Activated naive CD8-positive, alpha-beta T cell (primary cell): Measurements from ENCODE around the gene PDZD8.

Experiments used
- H3K27ac Mint-ChIP-seq: one replicate; pipeline ENCODE4 v1.8.0; 2021; ENCODE audit warnings: mixed read lengths
- H3K27me3 Mint-ChIP-seq: one replicate; pipeline ENCODE4 v1.8.0; 2021; ENCODE audit warnings: mixed read lengths
- H3K36me3 Mint-ChIP-seq: one replicate; pipeline ENCODE4 v1.8.0; 2021; ENCODE audit warnings: mixed read lengths
- H3K4me1 Mint-ChIP-seq: one replicate; pipeline ENCODE4 v1.8.0; 2021; ENCODE audit warnings: low read depth, mixed read lengths
- H3K4me3 Mint-ChIP-seq: one replicate; pipeline ENCODE4 v1.8.0; 2021; ENCODE audit warnings: mild to moderate bottlenecking, mixed read lengths
- H3K9me3 Mint-ChIP-seq: one replicate; pipeline ENCODE4 v1.8.0; 2021; ENCODE audit warnings: low read depth, mixed read lengths

The PDZD8 gene

GRCh38 chr10:117345143-117345542 lies 30.1 kb downstream of the PDZD8 start:
- Mint-ChIP-seq H3K36me3 (no peaks in the 10 kb centered on the region), H3K4me3 (no peak overlapping the region), H3K9me3 (no peaks in the 10 kb centered on the region), H3K27me3 (no peaks in the 10 kb centered on the region), H3K4me1 (peaks cover 51% of the 10 kb centered on the region), H3K27ac (no peak overlapping the region)

- no peaks in the 10 kb centered on the region for H3K27me3 Mint-ChIP-seq
- no peak overlapping the region for H3K27ac Mint-ChIP-seq
- H3K4me3 Mint-ChIP-seq: no peak overlapping the region
- H3K4me1 Mint-ChIP-seq: peaks cover 44% of the 10 kb centered on the region
- H3K36me3 Mint-ChIP-seq: peaks cover 3% of the 10 kb centered on the region
- no peaks in the 10 kb centered on the region for H3K9me3 Mint-ChIP-seq
Measured at GRCh38 chr10:117342641-117343040, 32.6 kb downstream of the PDZD8 start.

- Mint-ChIP-seq H3K27ac (no peak overlapping the region), H3K4me1 (peaks cover 32% of the 10 kb centered on the region), H3K27me3 (no peaks in the 10 kb centered on the region), H3K4me3 (no peak overlapping the region), H3K9me3 (peaks cover 4% of the 10 kb centered on the region), H3K36me3 (peaks cover 7% of the 10 kb centered on the region)
Measured at GRCh38 chr10:117341061-117341460, 34.2 kb downstream of the PDZD8 start.

GRCh38 chr10:117339979-117340378 lies 35.3 kb downstream of the PDZD8 start:
- peaks cover 12% of the 10 kb centered on the region for H3K9me3 Mint-ChIP-seq
- no peaks in the 10 kb centered on the region for H3K27me3 Mint-ChIP-seq
- peaks cover 24% of the 10 kb centered on the region for H3K4me1 Mint-ChIP-seq
- H3K36me3 Mint-ChIP-seq: peaks cover 17% of the 10 kb centered on the region
- no peak overlapping the region for H3K27ac Mint-ChIP-seq
- H3K4me3 Mint-ChIP-seq: no peak overlapping the region

GRCh38 chr10:117339578-117339977 lies 35.7 kb downstream of the PDZD8 start:
- H3K4me1 Mint-ChIP-seq: peaks cover 22% of the 10 kb centered on the region

GRCh38 chr10:117334926-117335325 lies 40.3 kb downstream of the PDZD8 start:
- Mint-ChIP-seq H3K36me3 (peaks cover 38% of the 10 kb centered on the region), H3K4me3 (no peak overlapping the region), H3K9me3 (peaks cover 17% of the 10 kb centered on the region), H3K27me3 (no peaks in the 10 kb centered on the region), H3K4me1 (peaks cover 10% of the 10 kb centered on the region), H3K27ac (no peak overlapping the region)

More at GRCh38 chr10:117339578-117339977, 35.7 kb downstream of the PDZD8 start:
- peaks cover 14% of the 10 kb centered on the region for H3K9me3 Mint-ChIP-seq
- H3K4me3 Mint-ChIP-seq: no peak overlapping the region
- H3K27me3 Mint-ChIP-seq: no peaks in the 10 kb centered on the region
- H3K36me3 Mint-ChIP-seq: peaks cover 21% of the 10 kb centered on the region
- no peak overlapping the region for H3K27ac Mint-ChIP-seq

- Mint-ChIP-seq H3K27ac (no peak overlapping the region), H3K27me3 (no peaks in the 10 kb centered on the region), H3K36me3 (peaks cover 35% of the 10 kb centered on the region), H3K9me3 (peaks cover 17% of the 10 kb centered on the region), H3K4me3 (no peak overlapping the region), H3K4me1 (peaks cover 9% of the 10 kb centered on the region)
Measured at GRCh38 chr10:117334066-117334465, 41.2 kb downstream of the PDZD8 start.

GRCh38 chr10:117327262-117327661 lies 48.0 kb downstream of the PDZD8 start:
- no peaks in the 10 kb centered on the region for H3K27me3 Mint-ChIP-seq
- H3K4me1 Mint-ChIP-seq: peaks cover 12% of the 10 kb centered on the region
- H3K9me3 Mint-ChIP-seq: no peaks in the 10 kb centered on the region
- H3K36me3 Mint-ChIP-seq: peaks cover 15% of the 10 kb centered on the region
- H3K27ac Mint-ChIP-seq: no peak overlapping the region
- H3K4me3 Mint-ChIP-seq: no peak overlapping the region

- H3K27ac Mint-ChIP-seq: no peak overlapping the region
- peaks cover 6% of the 10 kb centered on the region for H3K36me3 Mint-ChIP-seq
- H3K9me3 Mint-ChIP-seq: no peaks in the 10 kb centered on the region
- no peaks in the 10 kb centered on the region for H3K27me3 Mint-ChIP-seq
- peaks cover 2% of the 10 kb centered on the region for H3K4me1 Mint-ChIP-seq
- H3K4me3 Mint-ChIP-seq: no peak overlapping the region
Measured at GRCh38 chr10:117324367-117324766, 50.9 kb downstream of the PDZD8 start.

- H3K27me3 Mint-ChIP-seq: no peaks in the 10 kb centered on the region
- H3K36me3 Mint-ChIP-seq: peaks cover 6% of the 10 kb centered on the region
- no peak overlapping the region for H3K27ac Mint-ChIP-seq
- no peaks in the 10 kb centered on the region for H3K9me3 Mint-ChIP-seq
- peaks cover 2% of the 10 kb centered on the region for H3K4me1 Mint-ChIP-seq
- no peak overlapping the region for H3K4me3 Mint-ChIP-seq
Measured at GRCh38 chr10:117322260-117322659, 53.0 kb downstream of the PDZD8 start.

- no peaks in the 10 kb centered on the region for H3K27me3 Mint-ChIP-seq
- no peak overlapping the region for H3K4me3 Mint-ChIP-seq
- no peaks in the 10 kb centered on the region for H3K9me3 Mint-ChIP-seq
- peaks cover 2% of the 10 kb centered on the region for H3K36me3 Mint-ChIP-seq
- H3K27ac Mint-ChIP-seq: no peak overlapping the region
- peaks cover 2% of the 10 kb centered on the region for H3K4me1 Mint-ChIP-seq
Measured at GRCh38 chr10:117320050-117320665, 55.1 kb downstream of the PDZD8 start.

- Mint-ChIP-seq H3K4me1 (peaks cover 2% of the 10 kb centered on the region), H3K27ac (no peak overlapping the region), H3K36me3 (peaks cover 6% of the 10 kb centered on the region), H3K27me3 (no peaks in the 10 kb centered on the region), H3K4me3 (no peak overlapping the region), H3K9me3 (no peaks in the 10 kb centered on the region)
Measured at GRCh38 chr10:117318909-117319308, 56.3 kb downstream of the PDZD8 start.

- H3K4me1 Mint-ChIP-seq: peaks cover 4% of the 10 kb centered on the region
- peaks cover 24% of the 10 kb centered on the region for H3K36me3 Mint-ChIP-seq
- no peaks in the 10 kb centered on the region for H3K9me3 Mint-ChIP-seq
- H3K27me3 Mint-ChIP-seq: no peaks in the 10 kb centered on the region
- no peak overlapping the region for H3K4me3 Mint-ChIP-seq
- H3K27ac Mint-ChIP-seq: no peak overlapping the region
Measured at GRCh38 chr10:117316701-117317100, 58.5 kb downstream of the PDZD8 start.

- Mint-ChIP-seq H3K9me3 (no peaks in the 10 kb centered on the region), H3K27ac (no peak overlapping the region), H3K4me1 (peaks cover 22% of the 10 kb centered on the region), H3K36me3 (peaks cover 29% of the 10 kb centered on the region), H3K4me3 (no peak overlapping the region), H3K27me3 (no peaks in the 10 kb centered on the region)
Measured at GRCh38 chr10:117313641-117314040, 61.6 kb downstream of the PDZD8 start.

- no peaks in the 10 kb centered on the region for H3K9me3 Mint-ChIP-seq
- H3K4me3 Mint-ChIP-seq: no peak overlapping the region
- H3K36me3 Mint-ChIP-seq: peaks cover 33% of the 10 kb centered on the region
- H3K27me3 Mint-ChIP-seq: no peaks in the 10 kb centered on the region
- peaks cover 24% of the 10 kb centered on the region for H3K4me1 Mint-ChIP-seq
- no peak overlapping the region for H3K27ac Mint-ChIP-seq
Measured at GRCh38 chr10:117312430-117312829, 62.8 kb downstream of the PDZD8 start.

GRCh38 chr10:117311261-117311660 lies 64.0 kb downstream of the PDZD8 start:
- Mint-ChIP-seq H3K36me3 (peaks cover 39% of the 10 kb centered on the region), H3K4me3 (no peak overlapping the region), H3K27me3 (no peaks in the 10 kb centered on the region), H3K27ac (no peak overlapping the region), H3K4me1 (peaks cover 24% of the 10 kb centered on the region), H3K9me3 (no peaks in the 10 kb centered on the region)
